Measurements from ENCODE around the gene FJX1.

The FJX1 gene

DNA sequence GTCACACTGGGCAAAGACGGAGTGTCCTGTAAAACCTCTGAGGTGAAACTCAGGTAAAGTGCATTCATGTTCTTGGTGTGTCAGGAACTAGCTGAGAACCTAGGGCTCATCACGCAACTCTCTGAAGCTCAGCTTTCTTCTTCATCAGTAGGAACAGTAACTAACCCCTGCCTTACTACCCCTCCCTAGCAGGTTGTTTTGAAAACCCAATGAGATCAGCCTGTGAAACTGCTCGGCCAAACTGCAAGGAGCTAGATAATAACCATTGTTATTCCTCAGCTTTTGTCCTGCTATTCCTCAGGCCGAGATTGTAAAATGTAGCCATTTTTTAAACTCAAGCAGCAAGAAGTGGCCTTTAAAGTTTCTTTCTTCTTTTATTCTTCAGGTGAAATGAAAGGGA is 9.8 kb upstream of the FJX1 start:
- no peak for DNase-seq

DNA sequence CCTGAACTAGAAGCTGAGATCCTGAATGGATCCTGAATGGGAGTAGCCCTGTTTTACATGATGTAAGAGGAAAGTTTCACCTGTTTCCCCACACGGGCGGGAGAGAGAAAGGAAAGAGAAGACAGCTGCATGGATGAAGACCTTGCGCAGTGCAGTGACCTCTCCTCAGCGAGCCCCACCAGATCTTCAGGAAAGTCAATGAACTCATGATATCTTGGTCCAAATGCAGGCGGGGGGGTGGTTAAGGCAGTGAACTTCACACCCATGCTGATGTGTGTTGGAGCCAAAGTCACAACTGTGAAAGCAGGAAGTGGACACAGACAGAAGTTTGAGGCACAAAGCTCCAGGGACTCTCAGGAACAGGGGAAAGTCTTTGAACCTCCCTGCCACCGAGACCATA is 8.6 kb upstream of the FJX1 start:
- no peak for DNase-seq

DNA sequence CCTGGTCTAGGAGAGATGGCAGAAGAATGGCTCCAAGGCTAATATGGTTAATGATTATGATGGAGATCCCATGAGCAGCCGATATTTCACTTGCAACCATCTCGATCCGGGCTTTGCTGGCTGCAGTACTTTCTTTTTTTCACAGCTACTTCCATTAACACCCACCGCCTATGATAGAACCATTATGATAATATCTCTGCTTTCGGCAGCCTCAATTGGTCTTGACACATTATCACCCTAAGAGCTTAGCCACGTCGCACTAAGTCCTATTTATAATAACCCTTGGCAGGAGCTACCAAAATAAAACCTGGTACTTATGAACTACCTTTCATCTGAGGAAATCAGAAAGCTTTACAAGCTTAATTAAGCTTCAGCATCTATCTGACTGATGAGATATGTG is 7.6 kb upstream of the FJX1 start:
- no peak for DNase-seq

DNA sequence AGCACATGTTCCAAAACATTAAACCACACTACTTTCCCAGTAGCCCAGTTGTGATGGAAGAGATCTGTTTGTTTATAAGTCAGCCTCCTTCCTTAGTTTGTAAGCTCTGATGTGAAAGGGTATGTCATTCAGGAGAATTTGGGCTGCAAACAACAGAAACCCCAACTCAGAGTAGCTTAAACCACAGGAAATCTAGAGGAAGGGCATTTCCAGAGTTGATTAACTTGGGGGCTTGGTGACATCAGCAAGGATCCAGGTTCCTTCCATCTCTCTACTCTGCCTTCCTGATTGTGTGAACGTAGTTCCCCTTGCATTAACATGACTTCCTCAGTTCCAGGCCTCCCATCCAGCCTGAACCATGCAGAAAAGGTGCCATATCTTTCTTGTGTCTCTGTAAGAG is 6.5 kb upstream of the FJX1 start:
- no peak for DNase-seq

DNA sequence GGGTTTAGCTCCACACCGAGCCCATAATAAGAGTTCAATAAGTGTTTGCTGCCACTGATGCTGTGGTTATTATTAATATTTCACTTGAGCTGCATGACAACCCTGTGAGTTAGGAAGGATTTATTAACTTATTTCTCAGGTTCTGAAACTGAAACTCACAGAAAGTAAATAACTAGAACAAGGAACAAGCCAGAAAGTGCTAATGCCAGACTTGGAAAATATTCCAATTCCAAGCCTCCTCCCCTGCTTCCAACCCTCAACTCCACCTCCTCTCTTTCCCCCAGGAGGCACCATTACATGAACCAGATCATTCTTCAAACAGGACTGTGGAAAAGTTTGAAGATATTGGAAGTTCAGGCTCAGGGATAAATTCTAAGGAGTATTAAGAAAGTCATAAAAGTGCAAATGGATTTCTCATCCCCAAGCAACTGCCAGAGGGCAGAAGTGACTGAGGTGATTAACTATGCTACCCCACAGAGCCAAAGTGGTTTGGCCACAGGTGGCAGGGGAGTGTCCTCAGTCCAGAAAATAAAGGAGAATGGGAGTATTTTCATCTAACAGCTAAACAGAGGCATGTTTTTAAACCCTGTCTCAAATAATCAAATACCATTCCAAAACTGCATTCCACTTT is 3.2 kb upstream of the FJX1 start:
- no peak for DNase-seq

DNA sequence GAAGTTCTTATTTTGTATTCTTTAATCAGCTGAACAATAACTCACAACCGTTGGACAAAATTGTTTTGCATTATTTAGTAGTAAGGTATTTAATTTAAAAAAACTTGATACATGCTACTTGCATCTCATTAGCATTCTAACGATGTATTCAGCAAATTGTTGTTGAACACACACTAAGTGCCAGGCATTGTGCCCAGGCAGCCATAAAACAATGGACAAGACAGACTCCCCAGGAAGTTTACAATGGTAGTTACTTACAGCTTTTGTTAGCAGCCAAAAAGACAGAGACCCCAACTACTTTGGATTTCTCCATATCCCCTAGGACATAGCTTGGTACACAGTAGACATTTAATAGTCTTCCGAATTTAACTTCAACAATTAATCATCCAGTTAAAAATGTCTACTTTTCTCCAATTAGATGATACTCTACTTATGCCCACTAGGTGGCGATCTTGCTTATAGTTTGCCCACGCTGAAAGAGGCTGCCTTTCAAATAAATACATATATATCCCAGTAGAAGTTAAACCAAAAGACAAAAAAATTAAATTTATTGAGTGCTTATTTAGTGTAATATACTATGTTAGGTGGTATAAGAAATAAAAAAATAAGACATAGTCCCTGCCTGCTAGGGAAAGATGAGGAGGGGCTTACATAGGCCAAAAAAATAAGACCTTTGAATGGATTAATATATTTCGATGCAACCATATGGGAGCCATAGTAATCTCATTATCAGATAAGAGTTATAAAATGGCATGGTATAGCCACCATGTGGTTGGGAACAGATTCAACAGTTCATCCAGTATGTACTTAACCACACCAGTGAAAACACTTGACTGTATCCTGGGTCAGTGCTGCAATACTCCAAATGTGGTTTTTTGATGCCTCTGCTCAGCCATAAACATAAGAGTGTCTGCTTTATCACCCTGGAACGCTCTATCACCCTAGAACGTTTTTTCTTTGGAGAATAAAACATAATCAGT is 2.0 kb upstream of the FJX1 start:
- DNase-seq: no peak

DNA sequence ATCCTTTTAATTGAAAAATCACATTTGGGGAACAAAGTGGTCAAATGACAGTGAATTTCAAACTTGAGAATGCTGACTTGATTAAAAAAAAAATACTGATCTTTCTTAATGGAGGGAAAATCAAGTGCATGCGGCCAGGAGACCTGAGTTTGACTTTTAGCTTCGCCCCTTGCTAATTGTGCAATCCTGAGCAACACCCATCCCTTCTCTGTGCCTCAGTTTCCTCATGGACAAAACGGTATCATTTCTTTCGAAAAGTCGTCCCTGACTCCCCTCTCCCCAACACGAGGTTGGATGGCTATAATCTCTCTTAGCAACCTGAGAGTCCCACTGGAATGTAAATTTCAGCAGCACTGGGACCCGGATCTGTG is 959 bp upstream of the FJX1 start:
- DNase-seq: no peak

DNA sequence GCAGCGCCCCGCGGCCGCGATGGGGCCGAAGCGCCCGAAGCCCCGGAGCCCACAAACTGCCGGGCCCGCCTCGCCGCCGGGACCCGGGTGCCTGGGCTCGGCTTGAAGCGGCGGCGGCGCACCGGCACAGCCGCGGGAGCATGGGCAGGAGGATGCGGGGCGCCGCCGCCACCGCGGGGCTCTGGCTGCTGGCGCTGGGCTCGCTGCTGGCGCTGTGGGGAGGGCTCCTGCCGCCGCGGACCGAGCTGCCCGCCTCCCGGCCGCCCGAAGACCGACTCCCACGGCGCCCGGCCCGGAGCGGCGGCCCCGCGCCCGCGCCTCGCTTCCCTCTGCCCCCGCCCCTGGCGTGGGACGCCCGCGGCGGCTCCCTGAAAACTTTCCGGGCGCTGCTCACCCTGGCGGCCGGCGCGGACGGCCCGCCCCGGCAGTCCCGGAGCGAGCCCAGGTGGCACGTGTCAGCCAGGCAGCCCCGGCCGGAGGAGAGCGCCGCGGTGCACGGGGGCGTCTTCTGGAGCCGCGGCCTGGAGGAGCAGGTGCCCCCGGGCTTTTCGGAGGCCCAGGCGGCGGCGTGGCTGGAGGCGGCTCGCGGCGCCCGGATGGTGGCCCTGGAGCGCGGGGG is 346 bp downstream of the FJX1 start:
- no peak for DNase-seq

DNA sequence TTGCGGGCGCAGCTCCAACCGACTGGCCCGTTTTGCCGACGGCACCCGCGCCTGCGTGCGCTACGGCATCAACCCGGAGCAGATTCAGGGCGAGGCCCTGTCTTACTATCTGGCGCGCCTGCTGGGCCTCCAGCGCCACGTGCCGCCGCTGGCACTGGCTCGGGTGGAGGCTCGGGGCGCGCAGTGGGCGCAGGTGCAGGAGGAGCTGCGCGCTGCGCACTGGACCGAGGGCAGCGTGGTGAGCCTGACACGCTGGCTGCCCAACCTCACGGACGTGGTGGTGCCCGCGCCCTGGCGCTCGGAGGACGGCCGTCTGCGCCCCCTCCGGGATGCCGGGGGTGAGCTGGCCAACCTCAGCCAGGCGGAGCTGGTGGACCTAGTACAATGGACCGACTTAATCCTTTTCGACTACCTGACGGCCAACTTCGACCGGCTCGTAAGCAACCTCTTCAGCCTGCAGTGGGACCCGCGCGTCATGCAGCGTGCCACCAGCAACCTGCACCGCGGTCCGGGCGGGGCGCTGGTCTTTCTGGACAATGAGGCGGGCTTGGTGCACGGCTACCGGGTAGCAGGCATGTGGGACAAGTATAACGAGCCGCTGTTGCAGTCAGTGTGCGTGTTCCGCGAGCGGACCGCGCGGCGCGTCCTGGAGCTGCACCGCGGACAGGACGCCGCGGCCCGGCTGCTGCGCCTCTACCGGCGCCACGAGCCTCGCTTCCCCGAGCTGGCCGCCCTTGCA is 1.0 kb downstream of the FJX1 start:
- no peak for DNase-seq

DNA sequence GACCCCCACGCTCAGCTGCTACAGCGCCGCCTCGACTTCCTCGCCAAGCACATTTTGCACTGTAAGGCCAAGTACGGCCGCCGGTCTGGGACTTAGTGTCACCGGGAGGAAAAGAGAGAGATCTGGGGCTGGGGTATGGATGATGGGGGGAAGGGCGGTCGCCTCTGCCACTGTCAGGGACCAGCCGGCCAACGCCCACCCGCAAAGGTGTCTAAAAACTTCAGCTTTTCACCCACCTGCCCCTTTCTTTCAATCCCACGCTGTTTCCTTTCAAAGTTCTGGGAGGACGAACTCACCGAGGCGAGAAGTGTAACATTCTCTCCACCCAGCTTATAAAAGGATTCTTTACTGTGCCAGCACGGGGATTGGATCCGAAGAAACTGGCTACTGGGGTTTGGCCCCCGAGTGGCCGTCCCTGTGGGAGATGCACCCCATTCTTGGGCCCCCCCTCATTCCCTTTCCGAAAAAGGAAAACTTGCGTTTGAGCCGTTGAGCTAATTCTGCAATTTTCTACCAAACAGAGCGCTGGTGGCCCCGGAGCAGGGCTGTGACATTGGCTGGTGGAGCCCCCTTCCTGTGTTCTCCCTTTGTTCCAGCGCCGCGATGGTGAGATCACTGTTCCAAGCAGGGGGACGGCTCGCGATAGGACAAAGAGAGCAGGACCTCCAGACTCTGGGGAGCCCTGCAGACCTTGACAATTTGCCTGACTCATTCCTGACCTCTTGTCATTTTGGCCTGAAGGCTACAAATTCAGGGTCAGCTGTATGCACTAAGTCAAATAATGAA is 1.8 kb downstream of the FJX1 start:
- DNase-seq: no peak

DNA sequence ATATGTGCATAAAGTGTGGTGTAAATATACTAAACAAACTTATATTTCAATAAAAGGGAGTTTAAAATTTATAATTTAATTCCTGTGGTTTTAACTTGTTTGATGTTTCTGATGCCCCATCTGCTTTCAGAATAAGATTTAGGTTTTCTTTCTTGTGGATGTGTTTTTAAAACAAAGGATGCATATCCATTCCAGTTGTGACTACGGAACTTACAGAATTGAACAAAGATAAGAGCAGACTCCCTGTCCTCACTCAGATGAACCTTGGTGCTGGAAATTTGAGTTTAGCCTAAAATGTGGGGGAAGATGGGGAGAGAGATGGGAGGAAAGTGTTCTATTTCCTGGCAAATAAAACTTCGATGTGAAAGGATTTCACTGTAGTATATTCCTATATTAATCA is 2.5 kb downstream of the FJX1 start:
- DNase-seq: no peak

DNA sequence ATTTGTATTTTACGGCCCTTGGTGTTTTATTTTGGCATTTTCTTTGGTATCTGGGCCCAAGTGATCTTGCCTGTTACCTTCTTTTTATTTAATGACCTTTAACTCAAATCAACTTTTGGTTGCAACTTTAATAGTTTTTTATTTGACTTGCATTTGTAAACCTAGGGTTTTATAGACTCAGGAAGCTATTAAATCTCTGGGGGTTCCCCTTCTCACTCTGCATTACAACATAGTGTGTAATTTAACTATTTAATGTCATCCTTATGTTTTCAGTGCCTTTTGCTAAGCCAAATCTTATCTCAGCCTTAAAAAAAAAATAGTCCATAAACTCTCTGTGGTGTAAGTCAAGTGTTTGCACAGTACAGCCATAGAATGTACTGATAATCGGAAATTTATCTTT is 3.4 kb downstream of the FJX1 start:
- DNase-seq: no peak

DNA sequence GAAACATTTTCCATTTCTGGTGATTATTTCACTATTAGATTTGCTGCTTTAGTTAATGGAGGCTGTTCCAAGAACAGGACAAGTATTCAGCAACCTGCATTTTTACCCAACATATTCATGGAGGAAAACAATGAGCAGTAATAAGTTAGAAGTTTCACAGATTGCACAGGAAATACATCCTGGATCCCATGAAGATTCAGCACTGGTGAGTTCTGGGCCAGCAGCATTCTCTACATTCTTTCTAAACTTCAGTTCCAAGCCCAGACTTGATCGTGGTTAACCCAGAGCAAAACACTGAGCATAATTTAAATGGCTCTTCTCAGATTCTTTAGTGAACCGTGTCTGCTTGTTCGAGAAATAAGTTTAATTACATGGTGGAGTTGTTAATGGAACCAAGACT is 3.8 kb downstream of the FJX1 start:
- DNase-seq: no peak

DNA sequence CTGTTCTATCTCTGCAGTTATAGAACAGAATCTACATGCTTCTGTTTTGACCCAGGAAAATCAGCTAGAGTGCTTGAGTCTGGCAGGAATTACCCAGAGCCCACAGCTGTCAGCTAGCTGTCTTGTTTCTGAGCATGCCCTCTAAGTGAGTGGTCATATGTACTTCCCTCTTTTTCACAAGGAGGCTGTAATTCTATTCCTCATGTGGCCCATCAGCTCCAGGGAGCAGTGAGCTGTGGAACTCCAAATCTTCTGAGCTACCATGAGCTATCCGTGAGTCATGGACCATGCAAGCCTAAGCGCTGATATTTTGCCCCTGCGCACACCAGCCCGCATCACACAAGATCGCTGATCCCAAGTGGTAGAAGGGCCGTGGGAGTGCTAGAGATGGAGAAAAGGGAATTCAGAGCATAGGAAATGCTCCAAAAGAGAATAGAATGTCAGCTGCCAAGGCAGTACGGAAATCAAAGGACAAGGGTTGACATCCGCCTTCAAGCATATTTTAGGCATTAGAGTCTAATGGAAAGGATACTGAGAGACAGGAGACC is 5.4 kb downstream of the FJX1 start:
- no peak for DNase-seq

DNA sequence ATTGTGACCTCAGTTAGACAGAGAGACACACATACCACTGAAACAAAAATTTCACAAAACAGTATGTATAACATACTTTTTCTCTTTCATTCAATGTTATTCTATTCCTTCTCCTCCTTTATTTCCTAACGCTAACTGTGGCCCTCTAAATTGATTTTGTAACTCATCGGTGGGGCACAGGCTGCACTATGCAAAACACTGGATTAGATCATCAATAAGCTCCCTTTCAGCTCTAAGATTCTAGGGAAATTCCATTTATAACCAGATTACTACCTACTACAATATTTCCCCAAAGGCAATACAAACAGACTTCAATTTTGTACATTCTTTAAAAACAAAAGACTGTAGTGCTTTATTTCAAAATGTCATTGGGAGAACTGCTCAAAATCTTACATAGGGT is 6.1 kb downstream of the FJX1 start:
- DNase-seq: no peak

DNA sequence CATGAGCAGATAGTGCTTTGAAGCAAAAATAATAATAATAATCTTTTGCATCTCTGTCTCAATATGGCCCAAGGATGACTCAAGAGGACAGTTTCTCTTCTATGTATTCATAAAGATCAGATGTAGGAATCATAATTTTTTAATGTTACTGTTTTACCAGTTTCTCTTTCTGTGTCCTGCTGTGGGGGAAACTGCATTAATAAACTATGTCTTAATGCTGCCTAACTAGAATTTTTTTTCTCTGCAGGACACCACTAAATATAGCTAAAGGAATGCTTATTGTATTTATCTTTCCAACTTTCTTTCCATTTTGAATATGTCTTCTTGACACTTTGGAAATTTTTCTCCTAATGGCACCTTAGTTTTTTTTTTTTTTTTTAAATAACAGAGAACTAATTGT is 6.5 kb downstream of the FJX1 start:
- no peak for DNase-seq

DNA sequence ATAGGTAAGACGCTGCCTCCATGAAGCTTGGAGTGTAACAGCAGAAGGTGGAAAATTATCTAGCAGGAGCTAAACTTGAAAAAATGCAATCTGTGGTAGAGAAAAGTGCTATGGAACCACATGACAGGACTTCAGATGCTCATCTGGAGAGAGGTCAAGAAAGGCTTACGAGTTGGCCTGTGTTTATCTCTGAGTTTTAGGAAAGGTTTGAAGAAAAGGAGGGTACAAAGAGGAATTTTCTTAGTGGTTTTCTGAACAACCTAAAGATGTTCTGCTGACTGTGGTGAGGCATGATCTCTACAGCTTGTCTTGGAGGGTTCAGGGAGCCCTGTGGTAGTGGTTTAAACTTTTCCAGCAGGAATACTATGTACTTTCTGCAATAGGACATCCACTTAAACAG is 8.2 kb downstream of the FJX1 start:
- no peak for DNase-seq

DNA sequence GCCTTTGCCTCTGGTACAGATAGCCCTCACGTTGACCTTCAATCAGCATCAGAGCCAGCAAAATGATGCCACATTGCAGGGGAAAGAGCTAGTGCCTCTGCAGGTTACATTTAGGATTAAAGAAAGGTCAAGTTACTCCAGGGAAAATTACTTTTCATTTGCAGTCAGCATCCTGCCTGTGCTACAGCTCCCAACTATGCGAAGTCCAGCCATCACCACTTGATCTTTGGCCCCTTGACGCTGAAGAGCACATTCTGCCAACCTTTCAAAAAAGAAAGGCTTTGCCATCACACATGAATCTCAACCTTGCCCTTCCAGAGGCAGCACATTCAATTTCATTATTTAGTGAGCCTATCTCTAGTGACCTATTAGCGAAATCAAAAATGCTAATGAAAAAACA is 11.3 kb downstream of the FJX1 start:
- DNase-seq: no peak

DNA sequence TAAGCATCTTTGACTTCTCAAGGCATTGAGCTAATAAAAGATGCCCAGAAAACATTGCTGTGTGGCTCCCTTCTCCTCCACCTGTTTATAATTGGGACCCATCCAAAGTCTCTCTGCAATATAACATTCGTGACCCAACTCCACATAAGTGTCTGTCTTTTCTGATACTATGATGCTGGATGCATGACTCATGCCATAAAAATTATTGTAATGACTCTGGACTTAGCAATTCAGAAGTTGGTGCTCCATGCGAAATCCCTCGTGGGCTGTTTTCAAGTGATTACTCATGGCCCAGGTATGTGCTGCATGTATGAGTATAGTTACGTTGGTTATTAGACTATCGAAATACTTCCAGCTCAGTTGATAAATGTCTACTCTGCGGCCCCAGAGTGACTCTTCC is 11.7 kb downstream of the FJX1 start:
- no peak for DNase-seq

DNA sequence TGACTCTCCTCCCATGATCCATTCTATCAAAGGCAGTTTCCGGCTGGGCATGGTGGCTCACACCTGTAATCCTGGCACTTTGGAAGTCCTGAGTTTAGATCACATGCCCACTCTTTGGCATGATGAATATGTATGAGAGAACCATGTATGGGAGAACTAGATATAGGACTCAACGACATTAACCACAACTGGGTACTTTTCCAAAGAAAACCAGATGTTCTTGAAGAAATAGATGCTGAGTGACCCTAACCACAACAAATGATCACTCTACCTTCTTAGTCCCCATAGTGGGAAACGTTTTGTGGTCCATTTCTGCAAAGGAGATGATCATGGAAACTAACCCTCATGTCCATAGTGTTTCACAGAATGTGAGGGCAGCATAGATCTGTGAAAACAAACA is 13.6 kb downstream of the FJX1 start:
- DNase-seq: no peak

DNA sequence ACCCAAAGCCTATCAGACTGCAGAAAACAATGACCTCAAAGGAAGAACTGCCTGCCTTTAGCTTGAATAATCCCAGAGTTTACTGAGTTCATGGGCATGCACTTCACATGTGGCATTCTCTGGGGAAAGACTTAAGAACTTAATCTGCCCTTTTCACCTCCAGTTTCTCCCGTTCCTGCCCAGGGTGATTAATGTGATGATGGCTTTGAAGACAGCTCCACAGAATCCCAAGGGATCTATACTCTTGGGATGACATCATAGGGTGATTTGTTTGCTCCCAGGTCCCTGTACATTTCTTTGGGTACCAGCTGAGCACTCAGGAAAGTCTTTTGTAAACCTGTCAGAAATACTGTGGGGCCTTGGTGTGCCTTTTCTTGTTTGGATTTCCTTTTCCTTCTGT is 14.0 kb downstream of the FJX1 start:
- DNase-seq: no peak

DNA sequence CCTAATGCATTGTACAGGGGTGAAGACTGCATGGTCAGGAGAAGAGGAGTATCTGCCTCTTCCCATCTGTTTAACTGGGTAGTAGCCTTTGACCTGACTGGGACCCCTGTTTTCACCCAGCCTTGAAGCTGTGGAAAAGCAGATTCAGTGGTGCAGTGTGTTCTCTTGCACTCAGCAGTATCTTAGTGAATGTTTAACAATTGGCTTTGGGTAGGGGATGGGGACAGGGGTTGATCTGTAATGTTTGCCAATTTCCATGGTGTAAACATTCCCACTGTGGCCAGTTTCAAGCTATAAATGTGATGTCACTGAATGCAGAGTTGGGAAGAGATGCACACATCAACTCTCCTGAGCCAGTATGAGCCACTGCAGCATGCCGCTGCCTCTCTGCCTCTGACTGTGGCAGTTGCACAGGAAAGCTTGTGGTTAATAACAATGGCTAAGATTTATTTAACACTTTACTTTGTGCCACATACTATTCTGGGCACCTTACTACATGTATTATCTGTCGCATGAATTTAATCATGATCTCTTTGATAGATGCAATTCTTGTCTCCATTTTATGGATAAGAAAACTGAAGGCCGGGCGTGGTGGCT is 15.7 kb downstream of the FJX1 start:
- DNase-seq: no peak

Measured in activated gamma-delta T cell (primary cell).